OCI-LY3 (cell line): ENCODE results near the gene HIVEP3.

Experiments
- CTCF ChIP-seq: fragments of 200-600, 300-600 bp; sonication (generic); IDR thresholded peaks from 2 replicates; pipeline ENCODE4 v1.5.1; 2014; ENCODE audit warnings: antibody characterized with exemption, low read length, low read depth
- EZH2phosphoT487 ChIP-seq: fragments of 200-600 bp; shearing (Covaris generic); IDR thresholded peaks from 2 replicates; pipeline ENCODE4 v1.6.1; 2018; ENCODE audit warnings: antibody characterized with exemption, mixed run types, low read depth

GRCh38 chr1:41719590-41719989 lies 199.1 kb downstream of the HIVEP3 start:
- TF ChIP-seq CTCF (no peak), EZH2phosphoT487 (no peak)
